H54 (cell line): ENCODE data around the gene RTN4RL2.

Experiments
- DNase-seq: peaks from one replicate; pipeline ENCODE4 v3.0.0; 2011; ENCODE audit warnings: low spot score, mixed read lengths; ENCODE audit not compliant: insufficient read length
- FAIRE-seq: peaks from 3 replicates; lab custom pipeline; 2011; peaks lifted over from hg19 to GRCh38; lab: Jason Lieb, UNC
- POLR2A ChIP-seq: IDR thresholded peaks from 2 replicates; pipeline ENCODE4 v1.6.1; 2011; ENCODE audit warnings: low read depth, mild to moderate bottlenecking, low read length

Gene RTN4RL2

DNA sequence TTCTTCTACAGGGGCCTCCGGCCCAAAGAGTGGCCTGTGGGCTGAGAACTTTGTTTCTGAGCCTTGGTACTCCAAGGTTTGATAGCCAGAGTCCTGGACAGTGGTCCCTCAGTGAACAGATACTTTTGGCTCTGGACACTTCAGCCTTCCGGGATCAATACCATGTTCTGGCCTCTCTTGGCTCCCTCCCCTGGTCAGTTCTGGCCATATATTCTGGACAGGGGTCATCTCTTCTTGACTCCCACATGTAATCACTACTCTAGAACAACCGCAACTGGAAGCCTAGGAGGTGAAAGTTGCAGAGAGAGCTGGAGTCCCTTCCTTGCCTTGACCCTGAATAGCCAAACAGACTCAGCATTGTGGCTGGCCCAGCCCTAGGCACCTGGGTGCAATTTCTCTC, 2.3 kb downstream of the RTN4RL2 start:
- FAIRE-seq (no peak), DNase-seq (no peak)
- TF ChIP-seq POLR2A: no peak

GRCh38 chr11:57463671-57464538, 3.6 kb downstream of the RTN4RL2 start:
- no peak for TF ChIP-seq POLR2A
- FAIRE-seq (no peak), DNase-seq (no peak)

DNA sequence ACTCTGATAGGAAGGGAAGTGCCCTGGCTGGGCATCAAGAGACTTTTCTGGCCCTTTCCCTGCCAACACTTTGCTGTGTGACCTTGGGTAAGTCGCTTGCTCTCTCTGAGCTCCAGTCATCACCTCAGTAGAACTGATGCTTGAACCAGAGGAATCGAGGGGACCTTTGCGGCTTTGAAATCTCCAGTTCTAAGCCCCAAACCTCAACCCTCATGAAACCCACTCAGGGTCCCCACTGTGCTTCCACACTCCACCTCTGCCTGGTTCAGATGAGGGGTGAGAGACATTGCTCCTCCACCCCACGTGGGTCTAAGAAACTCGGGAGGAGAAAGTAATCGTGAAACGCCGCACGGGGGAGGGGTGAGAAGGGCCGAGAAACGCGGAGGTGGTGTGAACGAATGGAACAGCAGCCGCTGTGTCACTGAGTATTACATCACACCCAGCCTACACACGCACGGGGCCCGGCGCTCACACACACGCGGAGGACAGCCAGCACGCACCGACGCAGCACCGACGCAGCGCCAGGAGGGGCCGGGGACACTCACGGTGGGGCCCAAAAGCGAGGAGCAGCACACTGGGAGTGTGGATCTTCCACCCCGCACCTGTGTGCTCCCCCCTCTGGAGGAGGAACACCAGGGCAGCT, 4.3 kb downstream of the RTN4RL2 start:
- DNase-seq (no peak), FAIRE-seq (no peak)
- TF ChIP-seq POLR2A: no peak

DNA sequence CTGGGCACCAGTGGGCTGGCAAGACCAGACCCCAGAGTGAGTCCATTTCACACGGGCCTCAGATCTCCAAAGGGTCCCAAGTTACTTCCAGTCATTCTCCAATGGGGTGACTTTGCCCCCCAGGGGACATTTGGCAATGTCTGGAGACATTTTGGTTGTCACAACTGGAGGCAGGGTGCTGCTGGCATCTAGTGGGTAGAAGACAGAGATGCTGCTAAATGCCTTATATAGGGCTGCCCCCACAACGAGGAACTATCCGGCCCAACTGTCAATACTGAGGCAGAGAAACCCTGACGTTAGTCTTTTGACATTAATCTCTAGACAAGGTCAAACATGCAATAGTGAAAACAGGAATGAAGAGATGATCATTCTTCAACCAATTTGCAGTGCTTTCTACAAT, 6.4 kb downstream of the RTN4RL2 start:
- DNase-seq: no peak
- FAIRE-seq: no peak
- TF ChIP-seq POLR2A: no peak

DNA sequence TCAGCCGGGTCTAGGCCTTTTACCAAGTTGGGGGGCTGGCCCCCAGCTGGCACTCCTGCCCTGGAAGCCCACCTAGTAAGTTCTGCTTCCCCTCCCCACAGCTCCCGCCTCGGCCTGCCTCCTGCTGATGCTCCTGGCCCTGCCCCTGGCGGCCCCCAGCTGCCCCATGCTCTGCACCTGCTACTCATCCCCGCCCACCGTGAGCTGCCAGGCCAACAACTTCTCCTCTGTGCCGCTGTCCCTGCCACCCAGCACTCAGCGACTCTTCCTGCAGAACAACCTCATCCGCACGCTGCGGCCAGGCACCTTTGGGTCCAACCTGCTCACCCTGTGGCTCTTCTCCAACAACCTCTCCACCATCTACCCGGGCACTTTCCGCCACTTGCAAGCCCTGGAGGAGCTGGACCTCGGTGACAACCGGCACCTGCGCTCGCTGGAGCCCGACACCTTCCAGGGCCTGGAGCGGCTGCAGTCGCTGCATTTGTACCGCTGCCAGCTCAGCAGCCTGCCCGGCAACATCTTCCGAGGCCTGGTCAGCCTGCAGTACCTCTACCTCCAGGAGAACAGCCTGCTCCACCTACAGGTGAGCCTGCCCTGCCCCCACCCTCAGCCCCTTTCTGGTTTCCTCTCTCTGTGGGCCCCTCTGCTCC, 7.3 kb downstream of the RTN4RL2 start:
- TF ChIP-seq POLR2A: no peak
- DNase-seq (no peak), FAIRE-seq (no peak)

DNA sequence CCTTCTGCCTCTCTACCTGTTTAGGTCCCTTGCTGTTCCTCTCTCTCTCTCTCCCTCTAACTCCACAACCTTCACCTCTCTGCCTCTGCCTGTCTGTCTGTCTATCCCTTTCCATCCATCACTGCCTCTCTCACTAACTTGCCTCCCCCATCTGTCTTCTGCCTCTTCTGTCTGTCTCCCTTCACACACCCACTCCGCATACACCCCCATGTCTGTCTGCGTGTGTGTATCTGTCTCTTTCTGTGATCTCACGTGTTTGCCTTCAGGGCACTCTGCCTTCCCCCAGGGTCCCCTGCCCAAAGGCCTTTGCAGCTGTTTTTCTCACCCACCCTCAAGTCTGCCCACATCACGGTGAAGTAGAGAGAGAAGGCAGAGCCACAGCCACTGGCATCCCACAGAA, 7.9 kb downstream of the RTN4RL2 start:
- DNase-seq: no peak
- no peak for FAIRE-seq
- no peak for TF ChIP-seq POLR2A

DNA sequence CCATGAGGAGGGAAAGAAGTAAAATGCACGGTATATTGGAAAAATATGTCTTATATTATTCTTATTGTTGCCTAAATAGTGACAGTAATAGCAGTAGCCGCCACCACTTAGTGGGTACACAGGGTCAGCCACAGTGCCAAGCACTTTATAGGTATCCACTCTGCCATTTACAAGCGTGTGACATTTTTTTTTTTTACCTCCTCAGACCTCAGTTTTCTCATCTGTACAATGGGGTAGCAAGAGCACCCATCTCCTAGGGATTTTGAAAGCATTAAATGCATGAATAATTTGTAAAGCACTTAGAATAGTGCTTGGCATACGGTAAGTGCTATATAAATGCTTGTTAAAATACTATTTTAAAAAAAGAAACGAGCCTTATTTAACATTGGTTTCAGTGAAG, 8.9 kb downstream of the RTN4RL2 start:
- DNase-seq (no peak), FAIRE-seq (no peak)

GRCh38 chr11:57471496-57471895, 11.2 kb downstream of the RTN4RL2 start:
- no peak for TF ChIP-seq POLR2A
- no peak for FAIRE-seq
- DNase-seq: no peak

More for the DNA sequence above, 8.9 kb downstream of the RTN4RL2 start:
- no peak for TF ChIP-seq POLR2A

DNA sequence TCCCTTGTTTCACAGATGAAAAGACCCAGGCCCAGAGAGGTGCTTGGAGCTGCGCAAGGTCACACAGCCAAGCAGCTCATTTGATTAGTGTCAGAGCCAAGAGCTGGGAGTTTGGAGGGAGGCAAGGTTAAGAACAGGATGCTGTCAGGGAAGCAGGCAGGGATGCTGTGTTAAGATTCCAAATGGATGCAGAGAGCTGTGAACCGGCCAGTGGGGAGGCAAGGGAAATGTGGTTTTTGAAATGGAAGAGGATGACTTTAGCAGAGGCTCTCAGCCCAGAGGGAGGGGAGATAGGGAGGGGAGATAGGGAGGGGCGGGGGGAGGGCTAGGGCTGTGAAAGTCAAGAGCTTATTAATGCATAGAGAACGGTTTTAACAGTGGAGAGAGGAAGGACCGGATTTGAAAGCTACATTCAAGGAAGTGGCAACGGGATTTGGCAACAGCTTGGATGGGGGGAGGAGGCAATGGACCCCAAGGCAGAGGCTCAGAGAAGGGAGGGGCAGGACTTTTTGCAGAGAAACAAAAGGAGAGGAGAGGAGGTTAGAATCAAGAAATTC, 13.0 kb downstream of the RTN4RL2 start:
- no peak for FAIRE-seq

GRCh38 chr11:57474017-57474802, 13.9 kb downstream of the RTN4RL2 start:
- peak; percentile 99 for DNase-seq
- no peak for FAIRE-seq
- TF ChIP-seq POLR2A: no peak

More for the DNA sequence above, 13.0 kb downstream of the RTN4RL2 start:
- DNase-seq: no peak
- no peak for TF ChIP-seq POLR2A

- TF ChIP-seq POLR2A: no peak
- DNase-seq (no peak), FAIRE-seq (no peak)
Measured at GRCh38 chr11:57474803-57475115, 14.4 kb downstream of the RTN4RL2 start.

DNA sequence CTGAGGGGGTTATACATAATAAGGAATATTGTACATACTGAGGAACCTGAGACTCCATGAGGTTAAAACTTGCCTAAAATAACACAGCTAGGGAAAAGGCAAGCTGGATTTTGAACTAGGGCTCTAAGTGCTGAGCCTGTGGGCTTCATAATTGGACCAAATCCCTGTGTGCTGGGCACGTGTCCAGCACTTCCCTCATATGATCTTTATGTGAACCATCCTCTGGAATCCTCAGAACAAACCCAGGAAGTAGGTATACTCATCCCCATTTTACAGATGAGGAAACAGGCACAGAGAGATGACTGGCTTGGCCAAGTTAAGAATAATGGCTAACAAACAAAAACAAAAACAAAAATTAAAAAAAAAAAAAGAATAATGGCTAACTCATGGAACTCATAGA, 14.9 kb downstream of the RTN4RL2 start:
- no peak for TF ChIP-seq POLR2A
- no peak for DNase-seq
- FAIRE-seq: no peak

GRCh38 chr11:57475671-57476046, 15.3 kb downstream of the RTN4RL2 start:
- FAIRE-seq (no peak), DNase-seq (no peak)
- no peak for TF ChIP-seq POLR2A

DNA sequence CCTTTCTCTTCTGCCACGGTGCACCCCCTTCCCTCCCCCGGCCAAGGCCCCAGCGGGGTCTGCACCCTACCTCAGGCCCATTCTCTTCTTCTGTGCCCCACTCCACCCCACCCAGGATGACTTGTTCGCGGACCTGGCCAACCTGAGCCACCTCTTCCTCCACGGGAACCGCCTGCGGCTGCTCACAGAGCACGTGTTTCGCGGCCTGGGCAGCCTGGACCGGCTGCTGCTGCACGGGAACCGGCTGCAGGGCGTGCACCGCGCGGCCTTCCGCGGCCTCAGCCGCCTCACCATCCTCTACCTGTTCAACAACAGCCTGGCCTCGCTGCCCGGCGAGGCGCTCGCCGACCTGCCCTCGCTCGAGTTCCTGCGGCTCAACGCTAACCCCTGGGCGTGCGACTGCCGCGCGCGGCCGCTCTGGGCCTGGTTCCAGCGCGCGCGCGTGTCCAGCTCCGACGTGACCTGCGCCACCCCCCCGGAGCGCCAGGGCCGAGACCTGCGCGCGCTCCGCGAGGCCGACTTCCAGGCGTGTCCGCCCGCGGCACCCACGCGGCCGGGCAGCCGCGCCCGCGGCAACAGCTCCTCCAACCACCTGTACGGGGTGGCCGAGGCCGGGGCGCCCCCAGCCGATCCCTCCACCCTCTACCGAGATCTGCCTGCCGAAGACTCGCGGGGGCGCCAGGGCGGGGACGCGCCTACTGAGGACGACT, 15.9 kb downstream of the RTN4RL2 start:
- DNase-seq (no peak), FAIRE-seq (no peak)
- TF ChIP-seq POLR2A: no peak
